Vagina (tissue), 2 donors: ENCODE results near the gene DDX17. TPM values are rescaled to one million over a fixed set of nuclear protein-coding genes. Genes with fewer than 3 reads are reported as not detected.
A peak's percentile ranks its signal among the peaks of the same experiment; 100 is the strongest.

ENCODE experiments used
- DNase-seq, 2 donors: peaks; one replicate each; pipeline ENCODE4 v3.0.0-alpha.2; 2017; ENCODE audit errors: extremely low spot score in 2 of 2
- H3K27ac ChIP-seq: fragments of 200-600 bp; sonication (generic); one replicate; pipeline ENCODE4 v1.5.1; 2019
- H3K27me3 ChIP-seq: fragments of 200-600 bp; sonication (generic); one replicate; pipeline ENCODE4 v1.5.1; 2019
- H3K36me3 ChIP-seq, 2 donors: fragments of 200-600 bp; sonication (generic); one replicate each; pipeline ENCODE4 v1.5.1; 2017 to 2019
- H3K4me1 ChIP-seq: fragments of 200-600 bp; sonication (generic); one replicate; pipeline ENCODE4 v1.5.1; 2019
- H3K4me3 ChIP-seq, 2 donors: fragments of 200-600 bp; sonication (generic); 1 replicate in 1 of 2; 2 replicates in 1 of 2; pipeline ENCODE4 v1.5.1; 2016 to 2019
- H3K9me3 ChIP-seq: fragments of 200-600 bp; sonication (generic); one replicate; pipeline ENCODE4 v1.5.1; 2019
- POLR2A ChIP-seq, 2 donors: fragments of 450-650 bp; IDR thresholded peaks; one replicate each; pipeline ENCODE4 v1.6.1; 2017; ENCODE audit warnings: antibody characterized with exemption in 2 of 2, mild to moderate bottlenecking in 2 of 2, moderate library complexity in 2 of 2
- POLR2AphosphoS5 ChIP-seq, 2 donors: sonication (generic); formaldehyde crosslinking; IDR thresholded peaks; one replicate each; pipeline ENCODE4 v1.9.0; 2017; ENCODE audit warnings: antibody characterized with exemption in 2 of 2, mild to moderate bottlenecking in 2 of 2, low read depth in 1 of 2; ENCODE audit not compliant: insufficient read depth in 1 of 2
- intact Hi-C: fragments of 100-400 bp; cut with DNase I; formaldehyde crosslinking; loops from one replicate; pipeline ENCODE4 v1.15.1; 2023
- total RNA-seq: library from RNA; depleted of rRNA; stranded (reverse); fragments of >200 nt; gene quantifications from one replicate; pipeline ENCODE4 v1.2.3, GENCODE V29; 2016
- TF ChIP-seq, protein P1 (sequence below), 3 experiments: fragments of 450-650 bp in 2 of 3; fragments of 200-600 bp in 1 of 3; sonication (generic) in 1 of 3; IDR thresholded peaks; one replicate each; pipeline ENCODE4 v1.5.1; 2017 to 2019; ENCODE audit warnings: antibody characterized with exemption in 3 of 3, mild to moderate bottlenecking in 2 of 3, moderate library complexity in 2 of 3

The DDX17 gene
- total RNA-seq, 1 donor from 2014 or later = 1,042 TPM

DNA sequence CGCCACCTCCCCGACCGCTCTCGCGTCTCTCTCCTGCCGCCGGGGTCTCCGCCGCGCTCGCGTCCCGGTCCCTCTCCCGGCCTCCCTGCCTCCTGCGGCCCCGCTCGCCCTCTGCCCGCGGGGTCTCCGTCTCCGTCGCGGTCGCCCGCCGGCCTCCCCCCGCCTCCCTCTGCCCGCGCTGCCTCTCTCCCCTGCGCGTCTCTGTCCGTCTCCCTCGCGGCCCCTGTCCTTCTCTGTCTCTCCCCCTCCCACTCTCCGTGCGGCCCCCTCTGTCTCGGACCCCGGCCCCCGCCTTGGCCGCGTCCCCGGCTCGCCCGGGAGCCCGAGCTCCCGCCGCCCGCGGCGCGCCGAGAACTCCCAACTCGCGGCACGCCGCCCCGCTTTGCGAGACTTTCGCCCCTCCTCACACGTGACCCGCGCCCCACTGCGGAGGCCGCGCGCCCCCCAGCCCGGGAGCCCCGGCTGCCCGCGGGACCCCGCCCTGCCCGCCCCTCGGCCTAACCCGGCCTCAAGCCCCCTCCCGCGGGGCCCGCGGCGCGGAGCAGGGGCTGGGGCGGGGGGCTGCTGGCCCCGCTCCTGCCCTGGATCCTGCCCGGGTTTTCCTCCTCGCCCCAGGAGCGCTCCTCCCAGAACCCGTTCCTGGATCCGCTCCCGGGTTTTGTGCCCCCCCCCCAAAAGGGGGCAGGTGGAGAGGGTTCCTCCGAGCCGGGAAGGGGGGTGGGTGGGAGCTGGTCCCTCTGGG lies 50.4 kb downstream of the DDX17 start:
- Histone ChIP-seq H3K27me3 (peaks cover 3% of the 10 kb centered on the region), H3K4me1 (no peaks in the 10 kb centered on the region), H3K36me3 (no peaks in the 10 kb centered on the region), H3K27ac (no peak overlapping the region), H3K9me3 (no peaks in the 10 kb centered on the region), H3K4me3 (peak overlapping the region; percentile 26 to 54)
- TF ChIP-seq, protein P1, sequence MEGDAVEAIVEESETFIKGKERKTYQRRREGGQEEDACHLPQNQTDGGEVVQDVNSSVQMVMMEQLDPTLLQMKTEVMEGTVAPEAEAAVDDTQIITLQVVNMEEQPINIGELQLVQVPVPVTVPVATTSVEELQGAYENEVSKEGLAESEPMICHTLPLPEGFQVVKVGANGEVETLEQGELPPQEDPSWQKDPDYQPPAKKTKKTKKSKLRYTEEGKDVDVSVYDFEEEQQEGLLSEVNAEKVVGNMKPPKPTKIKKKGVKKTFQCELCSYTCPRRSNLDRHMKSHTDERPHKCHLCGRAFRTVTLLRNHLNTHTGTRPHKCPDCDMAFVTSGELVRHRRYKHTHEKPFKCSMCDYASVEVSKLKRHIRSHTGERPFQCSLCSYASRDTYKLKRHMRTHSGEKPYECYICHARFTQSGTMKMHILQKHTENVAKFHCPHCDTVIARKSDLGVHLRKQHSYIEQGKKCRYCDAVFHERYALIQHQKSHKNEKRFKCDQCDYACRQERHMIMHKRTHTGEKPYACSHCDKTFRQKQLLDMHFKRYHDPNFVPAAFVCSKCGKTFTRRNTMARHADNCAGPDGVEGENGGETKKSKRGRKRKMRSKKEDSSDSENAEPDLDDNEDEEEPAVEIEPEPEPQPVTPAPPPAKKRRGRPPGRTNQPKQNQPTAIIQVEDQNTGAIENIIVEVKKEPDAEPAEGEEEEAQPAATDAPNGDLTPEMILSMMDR (IDR thresholded peaks at IDR 0.05) = no peak
- TF ChIP-seq POLR2AphosphoS5 (IDR thresholded peaks at IDR 0.05; ENCODE audit: insufficient read depth in 1 of 2, low read depth in 1 of 2) (no peak), POLR2A (IDR thresholded peaks at IDR 0.05) (no peak)
- no peak for DNase-seq
- intact Hi-C loops = no loop called here

DNA sequence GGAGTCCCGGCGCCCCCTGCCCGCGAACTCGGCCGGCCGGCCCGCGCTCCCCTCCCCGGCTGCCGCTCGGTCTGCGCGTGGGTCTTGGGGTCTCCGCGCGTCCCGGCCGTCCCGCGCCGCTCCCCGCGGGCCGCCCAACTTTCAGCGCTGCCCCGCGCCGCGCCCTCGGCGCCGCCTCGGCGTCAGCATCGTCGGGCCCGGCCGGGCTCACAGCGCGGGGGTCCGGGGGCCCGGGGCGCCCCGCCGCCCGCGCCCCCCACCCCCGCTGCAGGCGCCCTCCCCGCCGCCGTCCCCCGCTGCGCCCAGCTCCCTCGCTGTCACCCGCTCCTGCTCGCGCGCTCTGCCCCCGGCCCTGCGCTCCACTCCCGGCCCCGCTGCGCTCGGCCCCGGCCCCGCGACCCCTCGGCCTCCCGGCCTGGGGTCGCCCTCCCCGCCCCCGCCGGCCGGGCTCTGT lies 51.0 kb downstream of the DDX17 start, which contains the start of gene KCNJ4:
TSS of gene KCNJ4 (minus strand) at position 124 of the 454 bp plus-strand sequence. CDS start 27,067 bp downstream, outside the sequence.
- Histone ChIP-seq H3K27me3 (peaks cover 3% of the 10 kb centered on the region), H3K4me3 (peak within 1 kb of the TSS; percentile 29 to 54), H3K27ac (no peak within 1 kb of the TSS), H3K36me3 (no peaks in the 10 kb centered on the region), H3K9me3 (no peaks in the 10 kb centered on the region), H3K4me1 (no peaks in the 10 kb centered on the region)
- TF ChIP-seq POLR2A (IDR thresholded peaks at IDR 0.05) = no peak
- TF ChIP-seq POLR2AphosphoS5 (IDR thresholded peaks at IDR 0.05; ENCODE audit: insufficient read depth in 1 of 2, low read depth in 1 of 2) = no peak
- TF ChIP-seq, protein P1 (IDR thresholded peaks at IDR 0.05) = no peak
- DNase-seq = no peak
- intact Hi-C loops = no loop called here

GRCh38 chr22:38454353-38455075 lies 51.6 kb downstream of the DDX17 start:
- intact Hi-C loops = no loop called here
- TF ChIP-seq POLR2A (IDR thresholded peaks at IDR 0.05) (no peak), POLR2AphosphoS5 (IDR thresholded peaks at IDR 0.05; ENCODE audit: insufficient read depth in 1 of 2, low read depth in 1 of 2) (no peak)
- TF ChIP-seq, protein P1 (IDR thresholded peaks at IDR 0.05) = no peak
- Histone ChIP-seq H3K4me1 (no peaks in the 10 kb centered on the region), H3K27ac (no peak overlapping the region), H3K27me3 (peaks cover 3% of the 10 kb centered on the region), H3K4me3 (peak overlapping the region; percentile 29 to 54), H3K9me3 (no peaks in the 10 kb centered on the region), H3K36me3 (no peaks in the 10 kb centered on the region)
- DNase-seq = no peak

GRCh38 chr22:38453996-38454352 lies 52.1 kb downstream of the DDX17 start:
- Histone ChIP-seq H3K4me3 (no peak overlapping the region), H3K27me3 (peaks cover 3% of the 10 kb centered on the region), H3K36me3 (no peaks in the 10 kb centered on the region), H3K4me1 (no peaks in the 10 kb centered on the region), H3K27ac (no peak overlapping the region), H3K9me3 (no peaks in the 10 kb centered on the region)
- intact Hi-C loops = no loop called here
- no peak for DNase-seq
- TF ChIP-seq POLR2A (IDR thresholded peaks at IDR 0.05) (no peak), POLR2AphosphoS5 (IDR thresholded peaks at IDR 0.05; ENCODE audit: insufficient read depth in 1 of 2, low read depth in 1 of 2) (no peak)
- TF ChIP-seq, protein P1 (IDR thresholded peaks at IDR 0.05) = no peak
